Right atrium auricular region (tissue), 2 donors: ENCODE measurements around the gene KRR1. TPM values are rescaled to one million over a fixed set of nuclear protein-coding genes. Genes with fewer than 3 reads are reported as not detected.

Experiments used
- DNase-seq: peaks from one replicate; pipeline ENCODE4 v3.0.0-alpha.2; 2019; ENCODE audit warnings: low spot score
- H3K27ac ChIP-seq, 2 donors: fragments of 200-600 bp; sonication (generic); 1 replicate in 1 of 2; 2 replicates in 1 of 2; pipeline ENCODE4 v1.5.1; 2016 to 2019
- H3K27me3 ChIP-seq, 2 donors: fragments of 200-600 bp; sonication (generic); one replicate each; pipeline versions ENCODE4 v1.5.1 to v1.6.0; 2017 to 2019
- H3K36me3 ChIP-seq: fragments of 200-600 bp; sonication (generic); one replicate; pipeline ENCODE4 v1.5.1; 2016
- H3K4me1 ChIP-seq, 2 donors: fragments of 200-600 bp; sonication (generic); one replicate each; pipeline versions ENCODE4 v1.5.1 to v1.6.0; 2017 to 2019
- H3K4me3 ChIP-seq, 2 donors: fragments of 200-600 bp; sonication (generic); 1 replicate in 1 of 2; 2 replicates in 1 of 2; pipeline ENCODE4 v1.5.1; 2017 to 2019; ENCODE audit warnings: mild to moderate bottlenecking in 1 of 2, moderate library complexity in 1 of 2
- H3K9me3 ChIP-seq, 2 donors: fragments of 200-600 bp; sonication (generic); one replicate each; pipeline ENCODE4 v1.5.1; 2019
- CTCF ChIP-seq, 2 donors: fragments of 200-600 bp; sonication (generic); IDR thresholded peaks; one replicate each; pipeline ENCODE4 v1.5.1; 2019; ENCODE audit warnings: antibody characterized with exemption in 2 of 2
- total RNA-seq, 2 donors: library from RNA; depleted of rRNA; stranded (reverse); fragments of >200 nt; gene quantifications; one replicate each; pipeline ENCODE4 v1.1.0, GENCODE V29; 2016

The KRR1 gene
- total RNA-seq, 2 donors from 2014 or later = 12.3 to 23.8 TPM

- H3K36me3 ChIP-seq = peaks cover 62% of the 10 kb centered on the region
- DNase-seq = no peak
- no peak overlapping the region for H3K27ac ChIP-seq
- no peak for TF ChIP-seq CTCF (IDR thresholded peaks at IDR 0.05)
- peaks cover 0 to 4% of the 10 kb centered on the region in 2 donors for H3K4me1 ChIP-seq
- H3K4me3 ChIP-seq = no peak overlapping the region
- H3K27me3 ChIP-seq = no peaks in the 10 kb centered on the region
- H3K9me3 ChIP-seq = no peaks in the 10 kb centered on the region
Measured at GRCh38 chr12:75503866-75504265, 7.5 kb downstream of the KRR1 start.

DNA sequence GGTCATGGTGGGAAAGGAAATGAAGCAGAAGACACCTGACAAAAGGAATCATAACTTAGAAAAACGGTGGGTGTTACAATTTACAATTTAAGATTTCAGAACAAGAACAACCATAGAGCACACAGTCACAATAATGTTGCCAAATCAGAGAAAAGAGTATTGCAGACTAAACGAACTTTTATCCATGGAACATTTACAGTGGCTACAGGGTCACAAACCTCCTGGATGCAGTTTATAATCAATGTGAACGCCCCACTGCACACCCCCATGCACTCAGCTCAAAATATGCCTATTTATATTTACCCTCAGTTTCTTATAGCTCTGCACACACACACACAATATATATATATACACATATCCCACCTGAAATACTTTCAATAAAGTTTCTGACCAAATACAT is 8.0 kb downstream of the KRR1 start:
- Histone ChIP-seq H3K27ac (no peak overlapping the region), H3K36me3 (peaks cover 67% of the 10 kb centered on the region), H3K9me3 (no peaks in the 10 kb centered on the region), H3K4me1 (peaks cover 0 to 4% of the 10 kb centered on the region in 2 donors), H3K4me3 (no peak overlapping the region), H3K27me3 (no peaks in the 10 kb centered on the region)
- DNase-seq = no peak
- TF ChIP-seq CTCF (IDR thresholded peaks at IDR 0.05) = no peak

DNA sequence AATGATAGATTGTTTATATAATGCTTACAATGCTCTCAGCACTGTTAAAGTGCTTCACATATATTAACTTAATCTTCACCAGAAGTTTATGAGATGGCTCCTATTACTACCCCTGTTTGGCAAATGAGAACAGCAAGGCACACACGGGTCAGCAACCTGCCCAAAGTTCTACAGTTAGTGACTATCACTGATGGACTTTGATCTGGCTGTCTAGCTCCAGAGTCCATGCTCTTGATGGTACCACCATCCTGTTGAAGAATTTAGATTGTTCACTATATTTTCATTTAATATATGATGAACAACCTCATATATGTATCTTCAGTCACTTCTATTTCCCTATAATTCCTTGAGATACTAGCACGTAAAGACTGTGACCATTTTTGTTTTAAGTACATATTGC is 20.2 kb downstream of the KRR1 start:
- DNase-seq = no peak
- Histone ChIP-seq H3K9me3 (no peaks in the 10 kb centered on the region), H3K4me1 (no peaks in the 10 kb centered on the region), H3K27me3 (no peaks in the 10 kb centered on the region), H3K36me3 (peaks cover under 1% of the 10 kb centered on the region), H3K4me3 (no peak overlapping the region), H3K27ac (no peak overlapping the region)
- TF ChIP-seq CTCF (IDR thresholded peaks at IDR 0.05) = no peak

GRCh38 chr12:75489613-75490210 is 21.7 kb downstream of the KRR1 start:
- TF ChIP-seq CTCF (IDR thresholded peaks at IDR 0.05) = no peak
- Histone ChIP-seq H3K27me3 (no peaks in the 10 kb centered on the region), H3K27ac (no peak overlapping the region), H3K4me3 (no peak overlapping the region), H3K36me3 (no peaks in the 10 kb centered on the region), H3K9me3 (no peaks in the 10 kb centered on the region), H3K4me1 (no peaks in the 10 kb centered on the region)
- DNase-seq = no peak

- Histone ChIP-seq H3K9me3 (no peaks in the 10 kb centered on the region), H3K36me3 (no peaks in the 10 kb centered on the region), H3K27ac (no peak overlapping the region), H3K4me1 (no peaks in the 10 kb centered on the region), H3K27me3 (no peaks in the 10 kb centered on the region), H3K4me3 (no peak overlapping the region)
- DNase-seq = no peak
- no peak for TF ChIP-seq CTCF (IDR thresholded peaks at IDR 0.05)
Measured at GRCh38 chr12:75489187-75489586, 22.2 kb downstream of the KRR1 start.

GRCh38 chr12:75488553-75488952 is 22.9 kb downstream of the KRR1 start:
- no peaks in the 10 kb centered on the region for H3K36me3 ChIP-seq
- TF ChIP-seq CTCF (IDR thresholded peaks at IDR 0.05) = peak in 1 of 2 donors; percentile 49
- no peaks in the 10 kb centered on the region for H3K9me3 ChIP-seq
- H3K27me3 ChIP-seq = no peaks in the 10 kb centered on the region
- no peaks in the 10 kb centered on the region for H3K4me1 ChIP-seq
- H3K4me3 ChIP-seq = no peak overlapping the region
- H3K27ac ChIP-seq = no peak overlapping the region
- DNase-seq = no peak
